HL-60 (cell line): ENCODE results near the gene GRIN2C.
"Not testable (repeated sequence)": the region's sequence is repeated elsewhere in the genome, so short reads cannot be mapped to it uniquely, and the experiment has no call there.

Experiments
- GABPA ChIP-seq: IDR thresholded peaks from 2 replicates; pipeline ENCODE4 v1.6.1; 2012; ENCODE audit warnings: low read depth
- TF ChIP-seq, protein P1 (sequence below): IDR thresholded peaks from one replicate; pipeline ENCODE4 v1.5.1; 2011; ENCODE audit warnings: low read length, control low read depth, inconsistent platforms; ENCODE audit not compliant: insufficient read depth

- TF ChIP-seq, protein P1, sequence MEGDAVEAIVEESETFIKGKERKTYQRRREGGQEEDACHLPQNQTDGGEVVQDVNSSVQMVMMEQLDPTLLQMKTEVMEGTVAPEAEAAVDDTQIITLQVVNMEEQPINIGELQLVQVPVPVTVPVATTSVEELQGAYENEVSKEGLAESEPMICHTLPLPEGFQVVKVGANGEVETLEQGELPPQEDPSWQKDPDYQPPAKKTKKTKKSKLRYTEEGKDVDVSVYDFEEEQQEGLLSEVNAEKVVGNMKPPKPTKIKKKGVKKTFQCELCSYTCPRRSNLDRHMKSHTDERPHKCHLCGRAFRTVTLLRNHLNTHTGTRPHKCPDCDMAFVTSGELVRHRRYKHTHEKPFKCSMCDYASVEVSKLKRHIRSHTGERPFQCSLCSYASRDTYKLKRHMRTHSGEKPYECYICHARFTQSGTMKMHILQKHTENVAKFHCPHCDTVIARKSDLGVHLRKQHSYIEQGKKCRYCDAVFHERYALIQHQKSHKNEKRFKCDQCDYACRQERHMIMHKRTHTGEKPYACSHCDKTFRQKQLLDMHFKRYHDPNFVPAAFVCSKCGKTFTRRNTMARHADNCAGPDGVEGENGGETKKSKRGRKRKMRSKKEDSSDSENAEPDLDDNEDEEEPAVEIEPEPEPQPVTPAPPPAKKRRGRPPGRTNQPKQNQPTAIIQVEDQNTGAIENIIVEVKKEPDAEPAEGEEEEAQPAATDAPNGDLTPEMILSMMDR = not testable (repeated sequence)
- not testable (repeated sequence) for TF ChIP-seq GABPA
Measured at GRCh38 chr17:74909097-74909496, 49.4 kb upstream of the GRIN2C start.
